Cardiac fibroblast (primary cell): ENCODE measurements around the gene FHL5.
"Not testable (repeated sequence)": the region's sequence is repeated elsewhere in the genome, so short reads cannot be mapped to it uniquely, and the experiment has no call there.

Source experiments
- DNase-seq, 2 donors: peaks; one replicate each; pipeline versions ENCODE4 v3.0.0 to v3.0.0-alpha.2; 2010; ENCODE audit warnings: low read depth in 2 of 2
- H3K4me3 ChIP-seq, 2 donors: replicated peaks in 1 of 2; 1 replicate in 1 of 2; 2 replicates in 1 of 2; pipeline ENCODE4 v1.5.1; 2011; ENCODE audit warnings: low read depth in 2 of 2, low read length in 2 of 2, mild to moderate bottlenecking in 2 of 2, moderate library complexity in 1 of 2
- CTCF ChIP-seq: IDR thresholded peaks from one replicate; pipeline ENCODE4 v1.5.1; 2011; ENCODE audit warnings: low read depth, mild to moderate bottlenecking, low read length, inconsistent platforms

The FHL5 gene

GRCh38 chr6:96624957-96625356 is 62.0 kb downstream of the FHL5 start:
- no peak for DNase-seq
- no peak for TF ChIP-seq CTCF
- H3K4me3 ChIP-seq, result no peak overlapping the region

GRCh38 chr6:96626759-96627364 is 63.9 kb downstream of the FHL5 start:
- peak; percentile 62 to 66 for DNase-seq
- peak; percentile 33 for TF ChIP-seq CTCF
- no peak overlapping the region for H3K4me3 ChIP-seq

GRCh38 chr6:96631248-96631647 is 68.3 kb downstream of the FHL5 start:
- no peak for TF ChIP-seq CTCF
- no peak overlapping the region for H3K4me3 ChIP-seq
- peak in 1 of 2 donors; percentile 17 for DNase-seq

GRCh38 chr6:96637979-96638378 is 75.1 kb downstream of the FHL5 start:
- DNase-seq, result not testable (repeated sequence)

GRCh38 chr6:96645106-96645505 is 82.2 kb downstream of the FHL5 start:
- TF ChIP-seq CTCF, result no peak
- no peak for DNase-seq
- no peak overlapping the region for H3K4me3 ChIP-seq

More at GRCh38 chr6:96637979-96638378, 75.1 kb downstream of the FHL5 start:
- H3K4me3 ChIP-seq, result not testable (repeated sequence)

- DNase-seq, result no peak
- no peak for TF ChIP-seq CTCF
- H3K4me3 ChIP-seq, result no peak overlapping the region
Observed at GRCh38 chr6:96649926-96650325, 87.0 kb downstream of the FHL5 start.

GRCh38 chr6:96651816-96652215 is 88.9 kb downstream of the FHL5 start:
- DNase-seq, result no peak
- no peak overlapping the region for H3K4me3 ChIP-seq
- no peak for TF ChIP-seq CTCF
